ENCODE results near the gene EFNA5.
"Not testable (repeated sequence)": the region's sequence is repeated elsewhere in the genome, so short reads cannot be mapped to it uniquely, and the experiment has no call there.

The EFNA5 gene

GRCh38 chr5:107359033-107359915, 311.5 kb downstream of the EFNA5 start:
- Mint-ChIP-seq H3K9me3 (no peaks in the 10 kb centered on the region), H3K27ac (peak overlapping the region; percentile 6), H3K4me1 (no peaks in the 10 kb centered on the region), H3K36me3 (no peaks in the 10 kb centered on the region), H3K4me3 (no peak overlapping the region)
- no peak for DNase-seq (ENCODE audit: low spot score in 2 of 2)
- ATAC-seq: no peak

GRCh38 chr5:107356891-107357290, 313.8 kb downstream of the EFNA5 start:
- H3K9me3 Mint-ChIP-seq: no peaks in the 10 kb centered on the region
- no peak overlapping the region for H3K4me3 Mint-ChIP-seq

GRCh38 chr5:107352576-107352975, 318.2 kb downstream of the EFNA5 start:
- DNase-seq (ENCODE audit: low spot score in 2 of 2) (no peak), ATAC-seq (peak; percentile 47)
- Mint-ChIP-seq H3K9me3 (peaks cover under 1% of the 10 kb centered on the region), H3K4me1 (no peaks in the 10 kb centered on the region), H3K36me3 (no peaks in the 10 kb centered on the region), H3K27ac (peak overlapping the region; percentile 74), H3K4me3 (no peak overlapping the region)

More at GRCh38 chr5:107356891-107357290, 313.8 kb downstream of the EFNA5 start:
- ATAC-seq: no peak
- no peak for DNase-seq (ENCODE audit: low spot score in 2 of 2)
- H3K4me1 Mint-ChIP-seq: no peaks in the 10 kb centered on the region
- H3K27ac Mint-ChIP-seq: no peak overlapping the region
- H3K36me3 Mint-ChIP-seq: no peaks in the 10 kb centered on the region

GRCh38 chr5:107346580-107346979, 324.2 kb downstream of the EFNA5 start:
- H3K4me3 Mint-ChIP-seq; ATAC-seq; DNase-seq (ENCODE audit: low spot score in 2 of 2); H3K27ac Mint-ChIP-seq; H3K36me3 Mint-ChIP-seq; H3K4me1 Mint-ChIP-seq: not testable (repeated sequence)
- peaks cover 20% of the 10 kb centered on the region for H3K9me3 Mint-ChIP-seq

GRCh38 chr5:107342371-107342770, 328.4 kb downstream of the EFNA5 start:
- ATAC-seq: no peak
- Mint-ChIP-seq H3K36me3 (no peaks in the 10 kb centered on the region), H3K27ac (no peak overlapping the region), H3K9me3 (peaks cover 17% of the 10 kb centered on the region), H3K4me3 (no peak overlapping the region), H3K4me1 (no peaks in the 10 kb centered on the region)
- DNase-seq (ENCODE audit: low spot score in 2 of 2): no peak

DNA sequence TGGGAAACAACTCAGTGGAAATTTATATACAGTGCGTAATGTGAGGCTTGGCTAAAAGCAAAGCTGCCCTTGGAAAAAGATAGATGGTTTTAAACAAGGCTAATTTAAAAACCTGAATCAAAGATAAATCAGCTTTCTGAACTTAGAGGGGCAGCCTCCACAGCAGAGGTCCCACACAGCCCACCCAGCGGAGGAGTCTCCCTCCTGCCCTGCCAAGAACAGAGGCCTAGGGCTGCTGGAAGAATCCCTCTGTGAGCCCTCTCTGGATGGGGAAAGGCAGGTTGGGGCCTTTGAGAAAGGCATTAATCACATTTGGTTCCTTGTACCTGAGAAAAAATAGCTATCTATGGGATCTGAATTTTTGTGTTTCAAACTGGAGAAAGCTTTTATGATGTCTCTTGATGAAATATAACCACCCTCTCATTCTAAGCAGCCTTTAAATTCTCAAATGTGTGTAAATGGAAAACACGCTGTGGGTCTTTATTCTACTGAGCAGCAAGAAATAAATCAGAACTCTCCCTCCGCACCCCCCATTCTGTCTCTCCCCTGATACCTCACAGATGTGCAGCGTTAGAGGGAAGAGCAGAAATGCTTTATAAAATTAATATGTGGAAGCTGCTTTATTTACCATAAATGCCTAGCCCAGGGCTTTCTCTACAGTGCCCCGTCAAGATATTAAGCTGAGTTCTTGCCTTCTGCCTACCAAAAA, 329.2 kb downstream of the EFNA5 start:
- peaks cover 17% of the 10 kb centered on the region for H3K9me3 Mint-ChIP-seq

GRCh38 chr5:107340631-107341030, 330.1 kb downstream of the EFNA5 start:
- H3K4me1 Mint-ChIP-seq: no peaks in the 10 kb centered on the region
- H3K27ac Mint-ChIP-seq: no peak overlapping the region
- no peak overlapping the region for H3K4me3 Mint-ChIP-seq
- ATAC-seq (no peak), DNase-seq (ENCODE audit: low spot score in 2 of 2) (no peak)
- peaks cover 12% of the 10 kb centered on the region for H3K9me3 Mint-ChIP-seq
- H3K36me3 Mint-ChIP-seq: no peaks in the 10 kb centered on the region

More for the DNA sequence above, 329.2 kb downstream of the EFNA5 start:
- Mint-ChIP-seq H3K36me3 (no peaks in the 10 kb centered on the region), H3K27ac (no peak overlapping the region), H3K4me3 (no peak overlapping the region), H3K4me1 (no peaks in the 10 kb centered on the region)
- DNase-seq (ENCODE audit: low spot score in 2 of 2) (no peak), ATAC-seq (no peak)

- H3K27ac Mint-ChIP-seq: no peak overlapping the region
- DNase-seq (ENCODE audit: low spot score in 2 of 2) (no peak), ATAC-seq (no peak)
- H3K4me3 Mint-ChIP-seq: no peak overlapping the region
- H3K36me3 Mint-ChIP-seq: no peaks in the 10 kb centered on the region
- H3K9me3 Mint-ChIP-seq: no peaks in the 10 kb centered on the region
- H3K4me1 Mint-ChIP-seq: no peaks in the 10 kb centered on the region
These were observed 332.4 kb downstream of the EFNA5 start for GRCh38 chr5:107338335-107338734.

DNA sequence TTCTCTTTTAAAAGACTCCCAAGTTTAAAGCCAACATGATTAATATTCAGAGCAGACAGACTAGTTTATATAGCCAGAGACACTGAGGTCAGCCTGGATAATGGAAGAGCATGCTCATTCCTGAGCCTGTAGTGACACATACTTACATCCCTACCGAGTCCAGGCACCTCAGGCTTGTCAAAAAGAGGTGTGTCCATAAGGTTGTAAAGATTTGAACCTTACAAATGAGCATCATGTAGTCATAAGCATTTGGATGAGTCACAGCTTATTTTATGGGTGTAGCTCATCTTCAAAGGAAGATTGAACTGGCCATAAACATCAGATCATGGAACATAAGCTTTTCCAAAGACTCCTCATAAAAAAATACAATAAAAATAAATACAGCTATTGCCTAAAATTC, 333.5 kb downstream of the EFNA5 start:
- H3K9me3 Mint-ChIP-seq: no peaks in the 10 kb centered on the region
- no peak for DNase-seq (ENCODE audit: low spot score in 2 of 2)
- H3K27ac Mint-ChIP-seq: no peak overlapping the region
- H3K4me3 Mint-ChIP-seq: no peak overlapping the region
- H3K4me1 Mint-ChIP-seq: no peaks in the 10 kb centered on the region
- no peak for ATAC-seq
- no peaks in the 10 kb centered on the region for H3K36me3 Mint-ChIP-seq

DNA sequence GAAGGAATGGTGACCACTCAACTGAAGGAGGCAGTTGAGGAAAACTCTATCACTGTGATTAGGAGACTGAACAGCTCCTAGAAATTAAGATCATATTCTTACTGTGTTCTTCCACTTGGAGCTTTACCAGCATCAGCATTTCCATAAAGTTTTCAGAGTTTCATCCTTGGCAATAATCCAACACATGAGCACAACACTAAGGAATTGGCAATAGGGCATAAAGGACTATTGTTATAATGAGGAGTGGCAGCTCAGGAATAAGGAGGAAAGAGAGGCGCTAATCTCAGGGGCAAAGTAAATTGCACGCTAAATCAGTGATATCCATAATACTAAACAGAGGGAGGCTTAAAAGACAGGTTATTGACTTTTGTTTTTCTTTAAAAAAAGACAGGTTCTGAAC, 338.9 kb downstream of the EFNA5 start:
- no peaks in the 10 kb centered on the region for H3K36me3 Mint-ChIP-seq
- ATAC-seq: no peak
- H3K4me3 Mint-ChIP-seq: no peak overlapping the region
- H3K4me1 Mint-ChIP-seq: no peaks in the 10 kb centered on the region
- no peak for DNase-seq (ENCODE audit: low spot score in 2 of 2)
- peaks cover 3% of the 10 kb centered on the region for H3K9me3 Mint-ChIP-seq
- no peak overlapping the region for H3K27ac Mint-ChIP-seq

DNA sequence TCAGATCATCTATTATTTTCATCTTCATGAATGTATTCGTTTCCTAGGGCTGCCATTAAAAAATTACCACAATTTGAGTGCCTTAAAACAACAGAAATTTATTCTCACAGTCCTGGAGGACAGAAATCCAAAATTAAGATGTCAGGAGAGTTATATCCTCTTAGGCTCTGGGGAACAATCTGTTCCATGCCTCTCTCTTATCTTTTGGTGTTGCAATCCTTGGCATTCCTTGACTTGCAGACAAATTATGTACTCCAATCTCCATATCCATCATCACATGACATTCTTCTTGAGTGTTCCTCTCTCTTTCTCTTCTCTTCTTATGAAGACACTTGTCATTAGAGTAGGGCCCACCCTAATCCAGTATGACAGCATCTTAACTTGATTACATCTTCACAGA, 339.4 kb downstream of the EFNA5 start:
- no peak overlapping the region for H3K4me3 Mint-ChIP-seq
- no peak for DNase-seq (ENCODE audit: low spot score in 2 of 2)

GRCh38 chr5:107330903-107331302, 339.8 kb downstream of the EFNA5 start:
- Mint-ChIP-seq H3K4me1 (no peaks in the 10 kb centered on the region), H3K27ac (no peak overlapping the region), H3K36me3 (no peaks in the 10 kb centered on the region), H3K4me3 (no peak overlapping the region), H3K9me3 (peaks cover 3% of the 10 kb centered on the region)
- DNase-seq (ENCODE audit: low spot score in 2 of 2) (no peak), ATAC-seq (no peak)

More for the DNA sequence above, 339.4 kb downstream of the EFNA5 start:
- Mint-ChIP-seq H3K36me3 (no peaks in the 10 kb centered on the region), H3K9me3 (peaks cover 3% of the 10 kb centered on the region), H3K4me1 (no peaks in the 10 kb centered on the region), H3K27ac (no peak overlapping the region)
- ATAC-seq: no peak

GRCh38 chr5:107329850-107330249, 340.9 kb downstream of the EFNA5 start:
- H3K9me3 Mint-ChIP-seq: peaks cover 3% of the 10 kb centered on the region
- DNase-seq (ENCODE audit: low spot score in 2 of 2) (no peak), ATAC-seq (no peak)
- no peaks in the 10 kb centered on the region for H3K36me3 Mint-ChIP-seq
- H3K4me3 Mint-ChIP-seq: no peak overlapping the region
- no peak overlapping the region for H3K27ac Mint-ChIP-seq
- no peaks in the 10 kb centered on the region for H3K4me1 Mint-ChIP-seq
